ENCODE measurements around the gene GNA12.
"Not testable (repeated sequence)": the region's sequence is repeated elsewhere in the genome, so short reads cannot be mapped to it uniquely, and the experiment has no call there.

The GNA12 gene

DNA sequence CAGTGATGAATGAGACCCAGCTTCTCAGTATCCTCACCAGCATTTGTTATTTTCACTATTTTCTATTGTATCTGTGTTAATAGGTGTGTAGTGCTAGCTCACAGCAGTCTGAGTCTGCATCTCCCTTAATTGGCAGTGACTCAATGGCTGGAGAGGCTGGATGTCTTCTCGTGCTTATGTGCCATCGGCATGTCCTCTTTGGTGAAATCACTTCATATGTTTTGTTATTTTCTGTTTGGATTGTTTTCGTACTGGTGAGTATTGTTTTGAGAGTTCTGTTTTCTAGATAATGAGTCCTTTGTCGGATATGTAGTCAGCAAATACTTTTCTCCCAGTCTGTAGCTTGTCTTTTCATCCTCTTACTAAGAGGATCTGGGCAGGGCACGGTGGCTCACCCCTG, 90.0 kb downstream of the GNA12 start:
- DNase-seq (ENCODE audit: low read depth, low spot score) = no peak

GRCh38 chr7:2753148-2753547, 91.0 kb downstream of the GNA12 start:
- DNase-seq (ENCODE audit: low read depth, low spot score) = no peak

GRCh38 chr7:2751086-2751485, 93.0 kb downstream of the GNA12 start:
- no peak for DNase-seq (ENCODE audit: low read depth, low spot score)

DNA sequence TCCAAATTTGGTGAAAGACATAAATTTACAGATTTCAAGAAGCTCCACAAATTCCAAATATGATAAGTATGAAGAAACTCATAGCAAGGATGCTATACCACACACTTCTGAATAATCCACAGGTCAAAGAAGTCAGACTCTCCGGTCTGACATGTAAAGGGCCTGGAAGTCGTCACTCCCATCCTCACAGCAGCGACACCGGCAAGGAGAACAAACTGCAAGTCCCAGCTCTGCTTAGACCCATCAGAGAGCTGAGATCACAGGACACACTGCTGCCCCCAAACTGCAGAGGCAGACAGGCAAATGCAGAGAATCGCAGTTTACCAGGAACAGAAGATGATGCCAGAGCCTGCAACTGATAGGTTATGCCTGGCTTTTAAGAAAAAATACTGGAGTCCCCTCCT, 94.1 kb downstream of the GNA12 start:
- DNase-seq (ENCODE audit: low read depth, low spot score) = no peak

DNA sequence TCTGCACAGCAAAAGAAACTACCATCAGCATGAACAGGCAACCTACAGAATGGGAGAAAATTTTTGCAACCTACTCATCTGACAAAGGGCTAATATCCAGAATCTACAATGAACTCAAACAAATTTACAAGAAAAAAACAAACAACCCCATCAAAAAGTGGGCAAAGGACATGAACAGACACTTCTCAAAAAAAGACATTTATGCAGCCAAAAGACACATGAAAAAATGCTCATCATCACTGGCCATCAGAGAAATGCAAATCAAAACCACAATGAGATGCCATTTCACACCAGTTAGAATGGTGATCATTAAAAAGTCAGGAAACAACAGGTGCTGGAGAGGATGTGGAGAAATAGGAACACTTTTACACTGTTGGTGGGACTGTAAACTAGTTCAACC, 95.4 kb downstream of the GNA12 start:
- DNase-seq (ENCODE audit: low read depth, low spot score) = not testable (repeated sequence)

DNA sequence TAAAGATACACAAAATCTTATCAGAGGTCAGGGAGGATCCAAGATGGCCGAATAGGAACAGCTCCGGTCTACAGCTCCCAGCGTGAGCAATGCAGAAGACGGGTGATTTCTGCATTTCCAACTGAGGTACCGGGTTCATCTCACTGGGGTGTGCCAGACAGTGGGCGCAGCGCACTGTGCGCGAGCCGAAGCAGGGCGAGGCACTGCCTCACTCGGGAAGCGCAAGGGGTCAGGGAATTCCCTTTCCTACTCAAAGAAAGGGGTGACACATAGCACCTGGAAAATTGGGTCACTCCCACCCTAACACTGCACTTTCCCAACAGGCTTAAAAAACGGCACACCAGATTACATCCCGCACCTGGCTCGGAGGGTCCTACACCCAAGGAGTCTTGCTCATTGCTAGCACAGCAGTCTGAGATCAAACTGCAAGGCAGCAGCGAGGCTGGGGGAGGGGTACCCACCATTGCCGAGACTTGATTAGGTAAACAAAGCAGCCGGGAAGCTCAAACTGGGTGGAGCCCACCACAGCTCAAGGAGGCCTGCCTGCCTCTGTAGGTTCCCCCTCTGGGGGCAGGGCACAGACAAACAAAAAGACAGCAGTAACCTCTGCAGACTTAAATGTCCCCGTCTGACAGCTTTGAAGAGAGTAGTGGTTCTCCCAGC, 100.5 kb downstream of the GNA12 start:
- not testable (repeated sequence) for DNase-seq (ENCODE audit: low read depth, low spot score)

DNA sequence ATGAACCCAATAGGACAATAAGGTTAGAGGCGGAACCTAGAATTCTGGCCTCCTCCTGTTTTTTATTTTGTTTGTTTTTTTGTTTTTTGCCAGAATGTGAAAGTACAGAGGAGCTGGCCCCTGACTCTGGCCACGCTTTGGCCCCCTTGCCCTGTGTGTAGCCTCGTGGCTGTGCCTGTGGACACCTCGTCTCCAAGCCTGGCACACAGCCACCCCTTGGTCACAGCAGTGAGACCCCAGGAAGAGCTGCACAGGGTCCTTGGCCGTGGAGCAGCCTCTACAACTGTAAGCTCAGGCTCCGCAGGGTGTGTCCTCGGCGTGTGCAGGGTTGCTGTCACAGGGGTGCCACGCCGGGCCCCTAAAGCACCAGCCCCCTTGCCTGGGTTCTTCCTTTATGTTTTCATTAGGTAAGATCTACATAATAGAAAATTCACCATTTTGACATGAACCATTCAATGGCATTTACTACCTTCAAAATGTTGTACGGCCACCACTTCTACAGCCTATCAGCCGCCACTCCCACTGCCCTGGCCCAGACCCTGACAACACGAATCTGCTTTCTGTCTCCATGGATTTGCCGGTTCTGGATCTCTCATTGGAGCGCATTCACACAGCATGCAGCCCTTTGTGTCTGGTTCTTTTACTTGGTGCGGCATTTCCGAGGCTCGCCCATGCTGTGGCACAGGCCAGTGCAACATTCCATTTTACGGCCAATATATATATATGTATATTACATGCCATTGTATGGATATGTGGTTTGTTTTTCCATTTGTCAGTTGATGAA, 105.2 kb downstream of the GNA12 start:
- no peak for DNase-seq (ENCODE audit: low read depth, low spot score)

DNA sequence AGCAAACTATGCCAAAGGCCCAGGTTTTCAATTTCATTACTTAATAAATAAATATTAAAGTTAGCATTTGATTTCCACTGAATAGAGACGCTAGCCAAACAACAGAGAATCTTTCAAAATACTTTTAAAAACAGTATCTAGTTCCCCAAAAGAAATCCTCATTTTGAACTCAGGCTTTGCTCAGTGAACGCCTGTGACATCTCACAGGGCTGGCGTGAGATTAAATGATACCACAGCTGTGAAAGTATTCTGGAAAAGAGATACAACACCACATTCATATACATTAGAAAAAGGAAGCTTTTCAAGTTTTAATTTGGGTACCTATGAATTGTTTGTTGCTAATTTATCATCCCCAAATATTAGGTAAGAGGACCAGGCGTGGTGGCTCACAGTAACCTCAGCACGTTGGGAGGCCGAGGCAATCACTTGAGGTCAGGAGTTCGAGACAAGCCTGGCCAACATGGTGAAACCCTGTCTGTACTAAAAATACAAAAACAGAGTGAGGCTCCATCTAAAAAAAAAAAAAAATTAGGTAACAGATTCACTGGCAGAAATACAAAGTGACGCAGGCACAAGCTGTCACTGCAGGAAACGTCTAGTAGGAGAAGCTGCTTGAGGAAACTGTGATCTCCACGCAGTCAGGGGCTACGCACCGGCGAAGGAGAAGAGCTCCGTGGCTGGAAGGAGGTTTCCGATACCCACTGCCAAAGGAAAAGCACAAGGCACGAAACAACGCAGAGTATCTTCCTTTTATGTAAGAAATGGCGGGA, 106.2 kb downstream of the GNA12 start:
- no peak for DNase-seq (ENCODE audit: low read depth, low spot score)

DNA sequence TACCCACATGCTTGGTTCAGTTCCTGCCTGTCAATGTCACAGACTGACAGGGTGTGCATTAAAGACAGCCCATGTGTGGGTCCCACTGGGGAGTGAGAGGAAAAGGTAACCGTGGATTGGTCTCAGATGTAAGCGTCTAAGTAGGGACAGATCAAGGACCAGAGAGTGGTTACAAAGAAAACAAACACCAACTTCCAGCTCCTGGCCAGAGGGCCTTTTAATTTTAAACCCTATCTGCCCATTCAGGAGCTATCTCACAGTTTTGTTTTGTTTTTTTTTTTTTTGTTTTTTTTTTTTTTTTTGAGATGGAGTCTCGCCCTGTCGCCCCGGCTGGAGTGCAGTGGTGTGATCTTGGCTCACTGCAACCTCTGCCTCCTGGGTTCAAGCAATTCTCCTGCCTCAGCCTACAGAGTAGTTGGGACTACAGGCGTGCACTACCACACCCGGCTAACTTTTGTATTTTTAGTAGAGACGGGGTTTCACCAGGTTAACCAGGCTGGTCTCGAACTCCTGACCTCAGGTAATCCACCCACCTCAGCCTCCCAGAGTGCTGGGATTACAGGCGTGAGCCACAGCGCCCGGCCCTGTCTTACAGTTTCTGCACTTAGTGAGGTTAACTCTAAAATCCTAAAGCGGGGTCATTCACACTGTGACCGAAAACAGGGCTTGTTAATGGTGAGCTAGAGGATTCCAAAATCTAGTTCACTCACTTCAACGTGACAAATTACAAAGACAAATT, 106.9 kb downstream of the GNA12 start:
- DNase-seq (ENCODE audit: low read depth, low spot score) = not testable (repeated sequence)

- DNase-seq (ENCODE audit: low read depth, low spot score) = no peak
These were observed 107.6 kb downstream of the GNA12 start for GRCh38 chr7:2736411-2736914.

GRCh38 chr7:2735744-2736143, 108.4 kb downstream of the GNA12 start:
- no peak for DNase-seq (ENCODE audit: low read depth, low spot score)

DNA sequence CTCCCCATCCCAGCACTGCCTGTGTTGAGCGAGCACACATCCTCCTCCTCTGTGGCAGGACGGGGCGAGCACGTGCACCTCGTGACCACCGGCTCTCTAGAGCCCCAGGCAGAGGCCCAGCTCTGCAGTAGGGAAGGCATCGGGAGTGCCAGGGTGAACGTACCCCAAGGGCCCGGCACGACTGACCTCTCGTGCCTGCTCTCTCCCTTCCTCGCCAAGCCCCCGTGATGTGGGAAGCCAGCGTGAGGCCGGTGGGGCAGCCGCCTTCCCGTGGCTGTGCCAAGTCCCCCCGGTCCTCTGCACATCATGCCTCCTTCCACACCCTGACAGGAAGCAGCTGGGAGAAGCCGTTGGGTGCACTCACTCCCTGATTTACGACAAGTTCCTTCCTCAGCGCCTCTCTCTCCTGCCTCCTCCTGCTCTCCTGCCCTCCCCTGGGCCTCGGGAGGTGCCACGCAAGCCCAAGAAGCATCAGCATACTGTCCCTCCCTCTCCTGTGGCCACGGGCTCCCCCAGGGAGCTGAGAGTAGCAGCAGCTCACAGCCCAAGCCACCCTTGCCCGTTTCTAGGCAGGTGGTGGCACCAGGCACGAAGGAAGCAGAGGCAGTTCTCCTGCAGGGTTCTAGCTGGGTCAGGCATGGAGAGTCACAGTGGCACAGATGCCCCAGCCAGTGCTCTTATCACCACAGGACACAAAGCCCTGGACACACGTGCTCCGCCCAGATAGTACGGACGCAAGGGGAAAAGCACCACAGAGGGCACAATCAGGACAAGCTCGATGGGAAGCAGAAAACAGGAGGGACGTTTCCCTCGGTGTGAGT, 109.1 kb downstream of the GNA12 start:
- no peak for DNase-seq (ENCODE audit: low read depth, low spot score)

DNA sequence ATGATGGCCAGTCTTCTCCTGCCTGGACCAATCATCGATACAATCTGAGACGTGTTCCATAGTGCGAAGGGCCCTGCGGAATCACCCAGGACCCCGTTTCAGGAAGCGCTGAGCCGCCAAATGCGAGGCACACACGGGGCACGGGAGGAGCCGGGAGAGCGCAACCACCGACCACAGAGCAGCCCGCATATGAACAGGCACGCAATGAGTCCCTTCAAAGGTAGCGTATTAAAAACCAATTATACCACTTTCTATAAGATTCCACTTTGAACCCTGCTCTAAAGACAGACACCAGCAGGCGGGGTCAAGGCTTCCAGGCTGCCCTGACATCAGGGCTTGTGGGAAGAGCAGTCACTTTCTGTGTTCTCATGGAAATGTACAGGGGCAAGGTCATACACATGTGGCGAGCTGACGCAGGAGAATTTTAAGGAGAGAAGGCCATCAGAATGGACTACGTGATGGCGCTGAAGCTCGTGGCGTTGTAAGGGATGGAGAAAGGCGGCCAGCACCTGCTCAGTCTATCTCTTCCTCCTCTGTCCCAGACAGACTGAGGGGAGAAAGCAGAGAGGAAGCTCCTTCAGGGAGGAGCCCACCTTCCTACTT, 109.9 kb downstream of the GNA12 start:
- no peak for DNase-seq (ENCODE audit: low read depth, low spot score)

- DNase-seq (ENCODE audit: low read depth, low spot score) = no peak
These were observed 111.0 kb downstream of the GNA12 start for GRCh38 chr7:2732959-2733584.

DNA sequence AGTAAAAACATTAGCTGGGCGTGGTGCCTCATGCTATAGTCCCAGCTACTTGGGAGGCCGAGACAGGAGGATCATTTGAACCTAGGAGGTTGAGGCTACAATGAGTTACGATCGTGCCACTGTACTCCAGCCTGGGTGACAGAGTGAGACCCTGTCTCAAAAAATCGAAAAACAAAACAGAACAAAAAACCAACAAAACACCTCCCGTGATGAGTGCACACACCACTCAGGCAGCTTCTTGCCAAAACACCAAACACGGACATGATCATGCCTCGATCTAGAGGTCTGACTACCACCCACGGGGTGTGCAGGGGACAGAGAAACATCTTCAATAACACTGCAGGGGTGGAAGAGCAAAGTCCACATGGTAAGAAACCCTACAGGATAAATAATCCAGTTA, 111.7 kb downstream of the GNA12 start:
- no peak for DNase-seq (ENCODE audit: low read depth, low spot score)

GRCh38 chr7:2730846-2731770, 113.0 kb downstream of the GNA12 start:
- no peak for DNase-seq (ENCODE audit: low read depth, low spot score)

DNA sequence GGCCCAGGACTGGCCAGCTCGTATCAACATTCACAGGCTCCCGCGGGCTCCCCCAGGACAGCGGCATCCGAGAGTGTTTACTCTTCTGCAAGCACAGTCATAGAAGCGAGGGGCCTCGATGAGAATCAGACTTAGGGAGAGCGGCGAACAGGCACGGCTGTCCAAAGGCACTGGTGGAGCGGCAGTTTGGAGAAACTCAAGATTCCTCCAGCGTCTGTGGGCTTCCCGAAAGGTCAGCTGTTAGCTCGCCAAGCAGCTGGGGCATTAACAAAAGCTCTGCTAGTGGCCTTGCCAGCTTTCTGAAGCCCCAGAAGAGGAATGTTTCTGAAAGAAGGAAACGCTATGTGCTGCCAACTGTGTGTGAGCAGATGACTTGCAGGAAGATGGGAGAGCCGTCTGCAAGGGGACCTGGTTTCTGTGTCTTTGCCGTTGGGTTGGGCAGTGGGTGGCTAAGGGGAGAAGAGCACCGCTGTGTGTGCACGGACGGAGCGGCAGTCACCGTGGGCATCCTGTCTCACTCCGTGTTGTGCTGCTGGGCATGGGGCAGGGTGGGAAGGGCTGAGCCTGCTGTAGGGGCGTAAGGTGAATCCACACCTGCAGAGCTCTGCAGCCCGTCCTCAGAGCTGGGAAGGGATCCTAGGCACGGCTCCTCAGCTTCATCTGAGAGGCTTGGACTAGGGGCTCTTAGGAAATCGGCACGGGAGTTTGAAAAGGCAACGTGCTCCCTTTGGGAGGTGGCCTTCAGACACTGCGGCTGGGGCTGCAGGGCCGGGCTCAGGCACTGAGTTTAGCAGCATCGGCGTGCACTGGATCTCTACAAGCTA, 114.0 kb downstream of the GNA12 start:
- no peak for DNase-seq (ENCODE audit: low read depth, low spot score)
